GM12801 (cell line): ENCODE measurements around the gene GRHL1.

Source experiments
- TF ChIP-seq, protein P1 (sequence below): IDR thresholded peaks from one replicate; pipeline ENCODE4 v1.5.1; 2011; ENCODE audit warnings: control low read depth; ENCODE audit not compliant: insufficient read length; ENCODE audit errors: extremely low read depth

Gene GRHL1

DNA sequence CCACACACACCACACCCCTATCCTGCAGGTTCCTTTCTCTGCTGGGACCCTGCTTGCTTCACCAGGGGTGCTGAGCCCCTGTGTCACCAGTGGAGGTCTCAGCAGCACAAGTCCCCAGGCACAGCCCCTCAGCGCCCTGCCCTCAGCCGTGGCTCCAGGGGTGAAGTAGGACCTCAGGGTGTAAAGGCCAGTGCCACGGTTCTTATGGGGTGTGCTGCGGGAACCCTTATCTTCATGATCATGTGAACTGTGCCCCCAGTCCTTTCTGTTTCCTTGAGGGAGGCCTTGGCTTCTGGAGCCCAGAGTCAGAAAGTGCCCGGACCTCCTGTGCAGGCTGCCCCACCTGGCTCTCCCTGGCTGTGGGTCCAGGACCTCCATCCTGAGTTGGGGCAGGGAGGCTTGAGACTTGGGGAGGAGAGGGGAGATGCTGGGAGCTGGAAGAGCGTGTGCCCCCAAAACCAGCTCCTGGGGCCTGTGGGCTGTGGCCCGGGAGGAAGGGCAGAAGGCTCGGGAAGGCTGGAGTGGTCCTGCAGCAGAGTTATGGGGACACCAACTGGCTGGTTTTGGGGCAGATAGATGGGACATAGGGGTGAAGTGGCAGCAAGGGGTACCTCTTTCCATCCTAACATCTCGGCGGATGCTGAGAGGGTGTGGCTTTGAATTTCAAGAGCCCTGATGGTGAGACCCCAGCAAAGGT, 71.6 kb downstream of the GRHL1 start:
- TF ChIP-seq, protein P1, sequence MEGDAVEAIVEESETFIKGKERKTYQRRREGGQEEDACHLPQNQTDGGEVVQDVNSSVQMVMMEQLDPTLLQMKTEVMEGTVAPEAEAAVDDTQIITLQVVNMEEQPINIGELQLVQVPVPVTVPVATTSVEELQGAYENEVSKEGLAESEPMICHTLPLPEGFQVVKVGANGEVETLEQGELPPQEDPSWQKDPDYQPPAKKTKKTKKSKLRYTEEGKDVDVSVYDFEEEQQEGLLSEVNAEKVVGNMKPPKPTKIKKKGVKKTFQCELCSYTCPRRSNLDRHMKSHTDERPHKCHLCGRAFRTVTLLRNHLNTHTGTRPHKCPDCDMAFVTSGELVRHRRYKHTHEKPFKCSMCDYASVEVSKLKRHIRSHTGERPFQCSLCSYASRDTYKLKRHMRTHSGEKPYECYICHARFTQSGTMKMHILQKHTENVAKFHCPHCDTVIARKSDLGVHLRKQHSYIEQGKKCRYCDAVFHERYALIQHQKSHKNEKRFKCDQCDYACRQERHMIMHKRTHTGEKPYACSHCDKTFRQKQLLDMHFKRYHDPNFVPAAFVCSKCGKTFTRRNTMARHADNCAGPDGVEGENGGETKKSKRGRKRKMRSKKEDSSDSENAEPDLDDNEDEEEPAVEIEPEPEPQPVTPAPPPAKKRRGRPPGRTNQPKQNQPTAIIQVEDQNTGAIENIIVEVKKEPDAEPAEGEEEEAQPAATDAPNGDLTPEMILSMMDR = no peak

DNA sequence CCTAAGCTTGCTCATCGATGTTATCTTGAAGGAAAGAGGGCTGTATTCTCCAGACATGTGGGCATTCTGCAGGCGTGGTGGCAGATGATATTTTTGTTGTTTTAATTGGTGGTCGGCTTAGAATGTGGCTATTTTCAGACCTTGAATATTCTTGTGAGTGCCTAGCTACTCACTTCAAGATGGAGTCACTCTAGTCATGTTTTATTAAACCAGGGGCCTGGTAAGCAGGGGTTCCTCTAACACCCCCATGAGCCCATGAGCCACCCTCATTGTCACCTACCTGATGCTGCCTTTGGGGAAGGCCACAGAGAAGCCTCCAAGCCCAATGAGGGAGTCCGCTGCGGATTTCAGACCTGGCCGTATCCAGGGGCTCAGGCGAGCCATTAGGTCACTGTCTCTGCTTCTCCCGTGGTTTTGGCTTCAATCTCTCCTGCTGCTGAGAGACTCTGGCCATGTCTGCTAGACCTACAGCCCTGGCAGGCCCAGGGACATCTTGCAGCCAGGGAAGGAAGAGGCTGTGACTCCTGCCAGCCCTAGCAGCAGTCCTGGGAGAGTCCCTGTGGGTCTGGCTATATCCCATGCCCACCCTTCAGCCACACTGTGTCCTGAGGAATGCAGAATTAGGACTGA, 75.6 kb downstream of the GRHL1 start:
- TF ChIP-seq, protein P1 = no peak

- TF ChIP-seq, protein P1 = no peak
These were observed 76.3 kb downstream of the GRHL1 start for GRCh38 chr2:10027660-10028330.

- TF ChIP-seq, protein P1 = no peak
These were observed 77.0 kb downstream of the GRHL1 start for GRCh38 chr2:10028407-10028987.

- TF ChIP-seq, protein P1 = no peak
These were observed 77.7 kb downstream of the GRHL1 start for GRCh38 chr2:10028988-10029874.

GRCh38 chr2:10029875-10030223, 78.4 kb downstream of the GRHL1 start:
- TF ChIP-seq, protein P1 = no peak
